HFFc6 (cell line): ENCODE measurements around the gene SPATA32. TPM values are rescaled to one million over a fixed set of nuclear protein-coding genes. Genes with fewer than 3 reads are reported as not detected.
A peak's percentile ranks its signal among the peaks of the same experiment; 100 is the strongest.

Experiments used
- DNase-seq: peaks from one replicate; pipeline ENCODE4 v3.0.0-alpha.2; 2018
- H3K27ac Mint-ChIP-seq: 2 replicates; pipeline ENCODE4 v1.8.0; 2020; ENCODE audit warnings: mild to moderate bottlenecking, mixed read lengths
- H3K27me3 Mint-ChIP-seq: 2 replicates; pipeline ENCODE4 v1.8.0; 2021; ENCODE audit warnings: mild to moderate bottlenecking, moderate library complexity, mixed read lengths; ENCODE audit not compliant: insufficient read depth
- H3K36me3 Mint-ChIP-seq: 2 replicates; pipeline ENCODE4 v1.8.0; 2021; ENCODE audit warnings: low read depth, mixed read lengths
- H3K4me1 Mint-ChIP-seq: 2 replicates; pipeline ENCODE4 v1.8.0; 2020; ENCODE audit warnings: low read depth, mixed read lengths
- H3K4me3 Mint-ChIP-seq: 2 replicates; pipeline ENCODE4 v1.8.0; 2020; ENCODE audit warnings: mild to moderate bottlenecking, moderate library complexity, mixed read lengths
- H3K9me3 Mint-ChIP-seq: 2 replicates; pipeline ENCODE4 v1.8.0; 2020; ENCODE audit warnings: mild to moderate bottlenecking, mixed read lengths
- CTCF ChIP-seq: fragments of 200-600 bp; sonication (generic); IDR thresholded peaks from 2 replicates; pipeline ENCODE4 v1.5.0; 2021; ENCODE audit warnings: antibody characterized with exemption, mild to moderate bottlenecking
- total RNA-seq, 6 experiments: library from RNA; stranded (reverse); fragmentation: NEBNext Ultra II Directional; extraction: Animal tissue kit (Norgen Biotek cat#: 25700); gene quantifications; 2 replicates in 1 of 6; 3 replicates in 5 of 6; pipeline ENCODE4 v1.2.3, GENCODE V29; 2021

Gene SPATA32
- total RNA-seq, 6 experiments from 2014 or later: 0.11 TPM; not detected in 5

GRCh38 chr17:45298546-45299285 lies 36.8 kb upstream of the SPATA32 start:
- H3K27ac Mint-ChIP-seq: peak overlapping the region; percentile 51
- H3K27me3 Mint-ChIP-seq: peaks cover 1% of the 10 kb centered on the region; the same call in 1 of the 2 replicates
- peaks cover 81% of the 10 kb centered on the region for H3K4me1 Mint-ChIP-seq
- no peak for DNase-seq
- no peaks in the 10 kb centered on the region for H3K9me3 Mint-ChIP-seq
- no peak for TF ChIP-seq CTCF
- H3K4me3 Mint-ChIP-seq: no peak overlapping the region
- H3K36me3 Mint-ChIP-seq: peaks cover 26% of the 10 kb centered on the region

DNA sequence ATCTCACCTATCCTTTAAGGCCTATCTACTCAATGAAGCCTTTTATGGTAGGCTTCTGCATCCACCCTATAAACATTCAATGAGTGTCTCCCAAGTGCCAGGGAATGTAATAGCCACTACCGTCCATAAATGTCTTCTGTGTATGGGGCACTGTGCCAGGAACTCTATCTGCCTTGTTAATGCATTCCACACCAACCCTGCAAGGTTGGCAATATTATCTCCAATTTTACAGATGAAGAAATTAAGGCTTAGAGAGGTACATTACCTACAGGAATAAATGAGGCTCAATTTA lies 34.9 kb upstream of the SPATA32 start:
- Mint-ChIP-seq H3K4me1 (peaks cover 87% of the 10 kb centered on the region), H3K27ac (peak overlapping the region; percentile 92), H3K36me3 (peaks cover 26% of the 10 kb centered on the region), H3K9me3 (no peaks in the 10 kb centered on the region), H3K4me3 (peak overlapping the region; percentile 15), H3K27me3 (peaks cover 1% of the 10 kb centered on the region; the same call in 1 of the 2 replicates)
- TF ChIP-seq CTCF: no peak
- DNase-seq: no peak

GRCh38 chr17:45296003-45296832 lies 34.3 kb upstream of the SPATA32 start:
- Mint-ChIP-seq H3K9me3 (no peaks in the 10 kb centered on the region), H3K27me3 (peaks cover 1% of the 10 kb centered on the region; the same call in 1 of the 2 replicates), H3K36me3 (peaks cover 29% of the 10 kb centered on the region), H3K4me3 (peak overlapping the region; percentile 38), H3K4me1 (peaks cover 93% of the 10 kb centered on the region), H3K27ac (peak overlapping the region; percentile 92)
- TF ChIP-seq CTCF: no peak
- peak; percentile 79 for DNase-seq

- no peak for TF ChIP-seq CTCF
- H3K27ac Mint-ChIP-seq: peak overlapping the region; percentile 92
- peak overlapping the region; percentile 59 for H3K4me3 Mint-ChIP-seq
- H3K4me1 Mint-ChIP-seq: peaks cover 89% of the 10 kb centered on the region
- peaks cover 37% of the 10 kb centered on the region for H3K36me3 Mint-ChIP-seq
- DNase-seq: peak; percentile 88
- no peaks in the 10 kb centered on the region for H3K9me3 Mint-ChIP-seq
- peaks cover 1% of the 10 kb centered on the region for H3K27me3 Mint-ChIP-seq
Measured at GRCh38 chr17:45294506-45294905, 32.6 kb upstream of the SPATA32 start.

GRCh38 chr17:45293413-45294211 lies 31.7 kb upstream of the SPATA32 start:
- Mint-ChIP-seq H3K4me3 (peak overlapping the region; percentile 59), H3K9me3 (no peaks in the 10 kb centered on the region), H3K27me3 (peaks cover 1% of the 10 kb centered on the region), H3K4me1 (peaks cover 80% of the 10 kb centered on the region), H3K27ac (peak overlapping the region; percentile 92), H3K36me3 (peaks cover 39% of the 10 kb centered on the region)
- peak; percentile 91 for DNase-seq
- peak; percentile 59 for TF ChIP-seq CTCF
